ENCODE results near the gene AXL. TPM values are rescaled to one million over a fixed set of nuclear protein-coding genes. Genes with fewer than 3 reads are reported as not detected.

Gene AXL
- total RNA-seq, 2 experiments from 2014 or later = 0.36 to 0.50 TPM

- intact Hi-C loops (cut with micrococcal nuclease) = loop anchor here (5.0 kb wide), 2 partner anchors 45 to 105 kb away; partner anchors contain the start of gene TGFB1
- H3K4me3 Mint-ChIP-seq = peak overlapping the region; percentile 46
- ATAC-seq (peak; percentile 5), DNase-seq (peak; percentile 42)
- H3K4me1 Mint-ChIP-seq (ENCODE audit: low read depth) = peaks cover 80% of the 10 kb centered on the region
- H3K36me3 Mint-ChIP-seq (ENCODE audit: low read depth) = peaks cover 59% of the 10 kb centered on the region
- peak overlapping the region; percentile 98 for H3K27ac Mint-ChIP-seq
- no peaks in the 10 kb centered on the region for H3K9me3 Mint-ChIP-seq
- ChIA-PET CTCF (interaction anchor here (0.7 to 4.3 kb wide), 14 partner anchors 7 to 121 kb away, joined by 3 to 53 read pairs (median 4); partner anchors contain the start of genes B9D2 and HNRNPUL1), POLR2A (interaction anchor here (0.6 to 14.9 kb wide), 12 partner anchors 8 to 566 kb away, joined by 3 to 179 read pairs (median 4); partner anchors contain the start of gene HNRNPUL1)
- no peak for TF ChIP-seq CTCF (IDR thresholded peaks at IDR 0.05)
- H3K27me3 Mint-ChIP-seq = no peaks in the 10 kb centered on the region
Measured at GRCh38 chr19:41307090-41307875, 88.3 kb downstream of the AXL start.

- POLR2A ChIA-PET = interaction anchor here (0.6 to 14.9 kb wide), 17 partner anchors 9 to 909 kb away, joined by 3 to 179 read pairs (median 4); partner anchors contain the start of genes B9D2, HNRNPUL1 and TGFB1
- ATAC-seq (peak; percentile 4), DNase-seq (peak; percentile 12)
- TF ChIP-seq CTCF (IDR thresholded peaks at IDR 0.05) = no peak
- H3K36me3 Mint-ChIP-seq (ENCODE audit: low read depth) = peaks cover 56% of the 10 kb centered on the region
- no peaks in the 10 kb centered on the region for H3K27me3 Mint-ChIP-seq
- intact Hi-C loops (cut with micrococcal nuclease) = loop anchor here (2.0 to 5.0 kb wide), 3 partner anchors 44 to 106 kb away; partner anchors contain the start of gene TGFB1
- no peaks in the 10 kb centered on the region for H3K9me3 Mint-ChIP-seq
- H3K4me3 Mint-ChIP-seq = peak overlapping the region; percentile 98
- H3K27ac Mint-ChIP-seq = peak overlapping the region; percentile 98
- CTCF ChIA-PET = interaction anchor here (0.7 to 4.3 kb wide), 20 partner anchors 8 to 289 kb away, joined by 3 to 53 read pairs (median 4); partner anchors contain the start of genes B9D2 and HNRNPUL1
- peaks cover 75% of the 10 kb centered on the region for H3K4me1 Mint-ChIP-seq (ENCODE audit: low read depth)
Measured at GRCh38 chr19:41307954-41308449, 89.0 kb downstream of the AXL start.

- intact Hi-C loops (cut with micrococcal nuclease) = loop anchor here (2.0 to 5.0 kb wide), 3 partner anchors 44 to 106 kb away; partner anchors contain the start of gene TGFB1
- H3K27me3 Mint-ChIP-seq = no peaks in the 10 kb centered on the region
- ChIA-PET CTCF (interaction anchor here (0.7 to 4.3 kb wide), 28 partner anchors 8 to 288 kb away, joined by 3 to 53 read pairs (median 4); partner anchors contain the start of genes B9D2 and HNRNPUL1), POLR2A (interaction anchor here (0.6 to 14.9 kb wide), 18 partner anchors 10 to 908 kb away, joined by 3 to 179 read pairs (median 4); partner anchors contain the start of genes B9D2, HNRNPUL1 and TGFB1)
- peak; percentile 87 for TF ChIP-seq CTCF (IDR thresholded peaks at IDR 0.05)
- peak; percentile 60 for ATAC-seq
- no peaks in the 10 kb centered on the region for H3K9me3 Mint-ChIP-seq
- peak; percentile 96 for DNase-seq
- H3K36me3 Mint-ChIP-seq (ENCODE audit: low read depth) = peaks cover 58% of the 10 kb centered on the region
- peak overlapping the region; percentile 98 for H3K27ac Mint-ChIP-seq
- peaks cover 77% of the 10 kb centered on the region for H3K4me1 Mint-ChIP-seq (ENCODE audit: low read depth)
- H3K4me3 Mint-ChIP-seq = peak overlapping the region; percentile 98
Measured at GRCh38 chr19:41308450-41309179, 89.6 kb downstream of the AXL start.

DNA sequence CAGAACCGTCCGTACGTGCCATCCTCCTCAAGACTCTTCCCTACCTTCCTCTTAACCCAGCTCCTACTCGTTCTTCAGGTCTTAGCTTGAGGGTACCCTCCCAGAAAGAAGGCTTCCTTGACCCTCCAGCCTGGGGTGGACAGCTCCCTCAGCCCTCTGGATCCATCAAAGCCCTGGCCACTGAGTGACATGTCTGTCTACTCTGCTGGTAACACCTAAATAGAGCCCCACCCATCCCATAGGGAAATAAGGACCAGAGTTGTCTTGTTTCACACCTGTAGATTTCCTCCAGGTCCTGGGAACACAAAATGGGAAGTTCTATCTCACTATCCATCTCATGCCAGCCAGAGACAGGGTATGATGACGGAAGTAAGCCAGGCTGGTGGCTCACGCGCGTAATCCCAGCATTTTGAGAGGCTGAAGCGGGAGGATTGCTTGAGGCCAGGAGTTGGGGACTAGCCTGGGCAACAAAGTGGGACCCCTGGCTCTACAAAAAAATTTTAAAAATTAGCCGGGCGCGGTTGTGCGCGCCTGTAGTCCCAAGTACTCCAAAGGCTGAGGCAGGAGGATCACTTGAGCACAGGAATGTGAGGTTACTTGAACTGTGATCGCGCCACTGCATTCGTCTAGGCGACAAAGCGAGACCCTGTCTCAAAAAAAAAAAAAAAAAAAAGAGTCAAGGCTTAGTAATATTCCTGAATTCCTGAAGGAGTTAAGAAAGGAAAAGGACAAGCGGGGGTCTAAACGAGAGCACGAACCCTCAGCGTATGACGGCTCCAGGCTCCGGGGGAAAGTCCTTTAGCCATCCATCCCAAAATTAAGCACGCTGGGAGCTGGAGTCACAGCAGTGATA lies 90.4 kb downstream of the AXL start:
- no peaks in the 10 kb centered on the region for H3K9me3 Mint-ChIP-seq
- H3K27ac Mint-ChIP-seq = peak overlapping the region; percentile 98
- CTCF ChIA-PET = interaction anchor here (0.7 to 4.3 kb wide), 22 partner anchors 8 to 288 kb away, joined by 3 to 53 read pairs (median 5); partner anchors contain the start of gene HNRNPUL1
- DNase-seq (peak; percentile 10), ATAC-seq (no peak)
- TF ChIP-seq CTCF (IDR thresholded peaks at IDR 0.05) = no peak
- POLR2A ChIA-PET = interaction anchor here (0.8 to 14.9 kb wide), 20 partner anchors 9 to 186 kb away, joined by 3 to 179 read pairs (median 4); partner anchors contain the start of genes B9D2, HNRNPUL1 and TGFB1
- intact Hi-C loops (cut with micrococcal nuclease) = loop anchor here (2.0 to 5.0 kb wide), 3 partner anchors 43 to 107 kb away; partner anchors contain the start of gene TGFB1
- peaks cover 69% of the 10 kb centered on the region for H3K4me1 Mint-ChIP-seq (ENCODE audit: low read depth)
- peaks cover 55% of the 10 kb centered on the region for H3K36me3 Mint-ChIP-seq (ENCODE audit: low read depth)
- H3K4me3 Mint-ChIP-seq = peak overlapping the region; percentile 98
- no peaks in the 10 kb centered on the region for H3K27me3 Mint-ChIP-seq

Measured in activated CD8-positive, alpha-beta T cell treated with anti-CD3 and anti-CD28 coated beads for 36 hours (primary cell).